OCI-LY7 (cell line): ENCODE results near the gene CCDC201. TPM values are rescaled to one million over a fixed set of nuclear protein-coding genes. Genes with fewer than 3 reads are reported as not detected.
A peak's percentile ranks its signal among the peaks of the same experiment; 100 is the strongest.

ENCODE experiments used
- BruUV-seq: library from RNA; stranded (reverse); fragments of 400-500 nt; replicated peaks from 2 replicates; lab custom pipeline; 2021; lab: Mats Ljungman, UMichigan
- CTCF ChIA-PET: fragments of 300-600 bp; sonication (Branson Sonifier 250); formaldehyde crosslinking; loops from one replicate; lab custom pipeline; 2022; ENCODE audit warnings: antibody characterized with exemption; ENCODE audit not compliant: unreplicated experiment; lab: Charles Lee
- POLR2A ChIA-PET: fragments of 300-600 bp; sonication (Branson Sonifier 250); formaldehyde crosslinking; loops from one replicate; lab custom pipeline; 2022; ENCODE audit warnings: antibody characterized with exemption; lab: Charles Lee
- DNase-seq: peaks from one replicate; pipeline ENCODE4 v3.0.0-alpha.2; 2015; ENCODE audit warnings: low spot score
- H2AFZ ChIP-seq: fragments of 200-600 bp; sonication (generic), shearing (Covaris generic); 2 replicates; pipeline ENCODE4 v1.6.1; 2014; ENCODE audit warnings: mild to moderate bottlenecking, antibody characterized with exemption, low read length, moderate library complexity
- H3K27ac ChIP-seq: fragments of 200-600 bp; sonication (generic); 2 replicates; pipeline ENCODE4 v1.5.1; 2014; ENCODE audit warnings: mixed run types, low read depth, mild to moderate bottlenecking, moderate library complexity, low read length, inconsistent platforms; ENCODE audit not compliant: poor library complexity, severe bottlenecking
- H3K36me3 ChIP-seq: fragments of 200-600 bp; sonication (generic); 2 replicates; pipeline ENCODE4 v1.6.1; 2014; ENCODE audit warnings: mild to moderate bottlenecking, antibody characterized with exemption, low read length, moderate library complexity, mixed read lengths; ENCODE audit not compliant: insufficient read depth
- H3K4me1 ChIP-seq: fragments of 200-600 bp; sonication (generic); 2 replicates; pipeline ENCODE4 v1.5.1; 2014; ENCODE audit warnings: mild to moderate bottlenecking, low read length; ENCODE audit not compliant: insufficient read depth, poor library complexity, severe bottlenecking
- H3K4me2 ChIP-seq: fragments of 200-600 bp; sonication (generic); 2 replicates; pipeline ENCODE4 v1.6.1; 2014; ENCODE audit warnings: mild to moderate bottlenecking, low read length
- H3K4me3 ChIP-seq: fragments of 200-600 bp; sonication (generic); 2 replicates; pipeline ENCODE4 v1.5.1; 2014; ENCODE audit warnings: mild to moderate bottlenecking, low read depth, low read length; ENCODE audit not compliant: poor library complexity, severe bottlenecking
- H3K79me2 ChIP-seq: fragments of 200-600 bp; sonication (generic); 2 replicates; pipeline ENCODE4 v1.6.1; 2016; ENCODE audit warnings: low read depth, mild to moderate bottlenecking, low read length, moderate library complexity, mixed read lengths; ENCODE audit not compliant: insufficient read depth
- H3K9me2 ChIP-seq: fragments of 200-600 bp; sonication (generic); 2 replicates; pipeline ENCODE4 v1.6.1; 2016; ENCODE audit warnings: mild to moderate bottlenecking, low read length, mixed read lengths; ENCODE audit not compliant: insufficient read depth
- H3K9me3 ChIP-seq: fragments of 200-600 bp; sonication (generic); 2 replicates; pipeline ENCODE4 v1.6.1; 2014; ENCODE audit warnings: mild to moderate bottlenecking, mixed run types, low read length, mixed read lengths
- H4K20me1 ChIP-seq: fragments of 200-600 bp; sonication (generic); 2 replicates; pipeline ENCODE4 v1.6.1; 2014; ENCODE audit warnings: mild to moderate bottlenecking, antibody characterized with exemption, low read length, moderate library complexity, mixed read lengths; ENCODE audit not compliant: insufficient read depth
- EZH2phosphoT487 ChIP-seq: fragments of 200-600 bp; sonication (generic); IDR thresholded peaks from 2 replicates; pipeline ENCODE4 v1.6.1; 2018; ENCODE audit warnings: low read depth, borderline replicate concordance, mild to moderate bottlenecking, mixed run types, antibody characterized with exemption, low read length, moderate library complexity, mixed read lengths
- intact Hi-C: fragments of 100-400 bp; cut with micrococcal nuclease; formaldehyde crosslinking; loops from one replicate; pipeline ENCODE4 v1.10.0; 2022; ENCODE audit not compliant: unreplicated experiment
- total RNA-seq, 2 experiments: library from RNA; depleted of rRNA in 1 of 2; stranded (reverse); fragments of >200 nt in 1 of 2; shearing (Covaris generic) in 1 of 2; gene quantifications; 2 replicates each; pipeline ENCODE4 v1.2.3, GENCODE V29; 2014 to 2022
- TF ChIP-seq, protein P1 (sequence below): fragments of 200-600 bp; sonication (generic); conservative IDR thresholded peaks from 2 replicates; pipeline ENCODE4 v1.5.1; 2014; ENCODE audit warnings: mild to moderate bottlenecking, antibody characterized with exemption, low read length, moderate library complexity, mixed read lengths

The CCDC201 gene
- total RNA-seq, 2 experiments from 2014 or later, result not detected

DNA sequence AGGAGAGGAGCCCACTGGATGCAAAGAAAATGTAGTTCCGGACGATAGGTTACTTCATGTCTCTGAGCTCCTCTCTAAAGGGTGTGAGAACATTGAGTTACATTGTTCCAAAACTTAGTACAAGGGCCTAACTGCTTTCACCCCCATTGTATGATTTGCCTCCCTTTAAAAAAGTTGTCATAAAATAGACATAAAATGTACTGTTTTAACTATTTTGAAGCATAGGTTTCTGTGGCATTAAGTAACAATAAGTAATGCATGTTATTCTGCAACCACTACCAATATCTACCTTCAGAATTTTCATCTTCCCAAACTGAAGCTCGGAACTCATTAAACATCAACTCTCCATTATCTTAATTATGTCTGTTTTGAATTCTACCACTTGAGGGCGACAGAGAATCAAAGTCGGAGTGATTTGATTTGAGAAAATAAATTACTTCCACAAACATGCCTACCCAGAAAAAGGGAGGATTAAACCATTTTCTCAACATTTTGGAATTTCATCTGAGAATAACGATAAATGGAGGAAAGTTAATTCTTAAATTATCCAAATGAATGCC is 18.1 kb upstream of the CCDC201 start:
- Histone ChIP-seq H3K79me2 (no peaks in the 10 kb centered on the region), H3K36me3 (no peaks in the 10 kb centered on the region), H3K9me3 (no peaks in the 10 kb centered on the region), H3K4me1 (no peaks in the 10 kb centered on the region), H3K4me3 (no peak overlapping the region), H2AFZ (no peak overlapping the region), H3K4me2 (no peak overlapping the region), H3K9me2 (no peaks in the 10 kb centered on the region), H4K20me1 (no peaks in the 10 kb centered on the region), H3K27ac (no peak overlapping the region)
- CTCF ChIA-PET, result no interaction called here
- peak; percentile 41 for DNase-seq
- TF ChIP-seq EZH2phosphoT487, result no peak
- TF ChIP-seq, protein P1, sequence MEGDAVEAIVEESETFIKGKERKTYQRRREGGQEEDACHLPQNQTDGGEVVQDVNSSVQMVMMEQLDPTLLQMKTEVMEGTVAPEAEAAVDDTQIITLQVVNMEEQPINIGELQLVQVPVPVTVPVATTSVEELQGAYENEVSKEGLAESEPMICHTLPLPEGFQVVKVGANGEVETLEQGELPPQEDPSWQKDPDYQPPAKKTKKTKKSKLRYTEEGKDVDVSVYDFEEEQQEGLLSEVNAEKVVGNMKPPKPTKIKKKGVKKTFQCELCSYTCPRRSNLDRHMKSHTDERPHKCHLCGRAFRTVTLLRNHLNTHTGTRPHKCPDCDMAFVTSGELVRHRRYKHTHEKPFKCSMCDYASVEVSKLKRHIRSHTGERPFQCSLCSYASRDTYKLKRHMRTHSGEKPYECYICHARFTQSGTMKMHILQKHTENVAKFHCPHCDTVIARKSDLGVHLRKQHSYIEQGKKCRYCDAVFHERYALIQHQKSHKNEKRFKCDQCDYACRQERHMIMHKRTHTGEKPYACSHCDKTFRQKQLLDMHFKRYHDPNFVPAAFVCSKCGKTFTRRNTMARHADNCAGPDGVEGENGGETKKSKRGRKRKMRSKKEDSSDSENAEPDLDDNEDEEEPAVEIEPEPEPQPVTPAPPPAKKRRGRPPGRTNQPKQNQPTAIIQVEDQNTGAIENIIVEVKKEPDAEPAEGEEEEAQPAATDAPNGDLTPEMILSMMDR, result peak; percentile 93
- intact Hi-C loops, result no loop called here
- POLR2A ChIA-PET, result interaction anchor here (0.7 kb wide), 1 partner anchor 504 kb away, joined by 3 read pairs; no protein-coding TSS in a partner anchor
- no TSS peak for BruUV-seq

DNA sequence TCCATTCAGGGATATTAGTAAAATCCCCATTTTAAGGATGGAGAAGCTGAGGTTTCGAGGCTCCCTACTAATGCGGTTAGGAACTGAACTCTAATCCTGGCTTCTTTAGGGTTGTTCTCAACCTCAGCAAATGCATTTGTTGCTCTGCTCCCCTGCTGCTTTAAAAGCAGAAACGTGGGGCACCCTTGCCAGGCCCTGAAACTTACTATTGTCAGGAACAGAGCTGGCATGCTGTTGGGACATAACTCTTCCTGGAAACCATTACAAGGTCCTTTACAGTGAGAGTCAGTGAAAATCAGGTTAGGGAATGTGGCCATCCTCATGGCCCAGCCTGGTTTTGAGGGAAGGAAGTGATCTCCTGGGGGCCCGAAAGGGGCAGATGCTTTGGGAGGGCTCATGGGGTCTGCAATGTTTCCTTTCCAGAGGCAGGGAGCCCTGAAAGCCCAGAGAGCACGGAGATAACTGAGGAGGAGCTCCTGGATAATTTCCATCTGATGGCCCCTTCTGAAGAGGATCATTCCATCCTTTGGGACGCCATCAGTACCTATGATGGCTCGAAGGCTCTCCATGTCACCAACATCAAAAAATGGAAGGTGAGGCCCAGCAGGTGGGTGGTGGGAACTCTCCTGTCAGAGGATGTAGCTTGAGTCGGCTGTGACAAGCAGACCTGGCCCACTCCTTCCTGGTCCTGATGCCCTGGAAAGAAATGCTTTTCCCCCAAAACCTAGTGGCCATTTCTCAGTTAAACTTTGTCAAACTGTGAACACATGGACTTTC is 17.4 kb upstream of the CCDC201 start:
- Histone ChIP-seq H3K79me2 (no peaks in the 10 kb centered on the region), H2AFZ (no peak overlapping the region), H3K27ac (no peak overlapping the region), H3K4me3 (no peak overlapping the region), H3K36me3 (no peaks in the 10 kb centered on the region), H3K9me3 (no peaks in the 10 kb centered on the region), H3K4me2 (no peak overlapping the region), H4K20me1 (no peaks in the 10 kb centered on the region), H3K9me2 (no peaks in the 10 kb centered on the region), H3K4me1 (no peaks in the 10 kb centered on the region)
- ChIA-PET POLR2A (interaction anchor here (0.6 kb wide), 1 partner anchor 239 kb away, joined by 3 read pairs; no protein-coding TSS in a partner anchor), CTCF (interaction anchor here (0.6 kb wide), 1 partner anchor 278 kb away, joined by 3 read pairs; no protein-coding TSS in a partner anchor)
- DNase-seq, result no peak
- intact Hi-C loops, result no loop called here
- TF ChIP-seq, protein P1, result no peak
- no peak for TF ChIP-seq EZH2phosphoT487
- no TSS peak for BruUV-seq
